Loucy (cell line): ENCODE data around the gene TMEM182.

ENCODE experiments used
- H2AFZ ChIP-seq: fragments of 200-600 bp; sonication (generic); 2 replicates; pipeline ENCODE4 v1.6.0; 2016; ENCODE audit warnings: antibody characterized with exemption, mild to moderate bottlenecking, low read length, moderate library complexity
- H3F3A ChIP-seq: fragments of 200-600 bp; 2 replicates; pipeline ENCODE4 v1.6.0; 2016; ENCODE audit warnings: antibody characterized with exemption, low read depth, mild to moderate bottlenecking
- H3K27me3 ChIP-seq: fragments of 200-600 bp; sonication (generic); 2 replicates; pipeline ENCODE4 v1.6.1; 2014; ENCODE audit warnings: low read length, mild to moderate bottlenecking; ENCODE audit not compliant: insufficient read depth, poor library complexity, severe bottlenecking
- H3K36me3 ChIP-seq: fragments of 200-600 bp; sonication (generic); 2 replicates; pipeline ENCODE4 v1.6.1; 2016; ENCODE audit warnings: low read length; ENCODE audit not compliant: insufficient read depth
- H3K4me1 ChIP-seq: fragments of 200-600 bp; sonication (generic); 2 replicates; pipeline ENCODE4 v1.5.1; 2014; ENCODE audit warnings: low read length, mild to moderate bottlenecking; ENCODE audit not compliant: insufficient read depth, poor library complexity, severe bottlenecking
- H3K4me2 ChIP-seq: fragments of 200-600 bp; sonication (generic); 2 replicates; pipeline ENCODE4 v1.6.0; 2014; ENCODE audit warnings: antibody characterized with exemption, low read length, low read depth, mild to moderate bottlenecking; ENCODE audit not compliant: poor library complexity, severe bottlenecking
- H3K4me3 ChIP-seq: fragments of 200-600 bp; sonication (generic); 2 replicates; pipeline ENCODE4 v1.5.1; 2014; ENCODE audit warnings: low read length, mild to moderate bottlenecking, mixed read lengths; ENCODE audit not compliant: poor library complexity, severe bottlenecking
- H3K79me2 ChIP-seq: fragments of 200-600 bp; sonication (generic); 2 replicates; pipeline ENCODE4 v1.6.1; 2014; ENCODE audit warnings: low read length; ENCODE audit not compliant: insufficient read depth
- H3K9ac ChIP-seq: fragments of 200-600 bp; sonication (generic); 2 replicates; pipeline ENCODE4 v1.6.0; 2014; ENCODE audit warnings: mild to moderate bottlenecking, low read depth, low read length, moderate library complexity; ENCODE audit not compliant: poor library complexity, severe bottlenecking
- H3K9me2 ChIP-seq: fragments of 200-600 bp; sonication (generic); replicated peaks from 2 replicates; pipeline ENCODE4 v1.6.1; 2016; ENCODE audit warnings: low read depth, low read length, mixed read lengths
- H3K9me3 ChIP-seq: fragments of 200-600 bp; sonication (generic); 2 replicates; pipeline ENCODE4 v1.6.1; 2014; ENCODE audit warnings: mild to moderate bottlenecking, antibody characterized with exemption, low read length, low read depth; ENCODE audit not compliant: insufficient read depth
- H4K20me1 ChIP-seq: fragments of 200-600 bp; sonication (generic); 2 replicates; pipeline ENCODE4 v1.6.0; 2014; ENCODE audit warnings: antibody characterized with exemption, low read length, mild to moderate bottlenecking; ENCODE audit not compliant: insufficient read depth, poor library complexity, severe bottlenecking
- CTCF ChIP-seq: fragments of 200-600 bp; sonication (generic); conservative IDR thresholded peaks from 2 replicates; pipeline ENCODE4 v1.5.1; 2014; ENCODE audit warnings: mild to moderate bottlenecking, antibody characterized with exemption, low read length
- EZH2phosphoT487 ChIP-seq: fragments of 200-600 bp; IDR thresholded peaks from 2 replicates; pipeline ENCODE4 v1.6.1; 2018; ENCODE audit warnings: antibody characterized with exemption, mild to moderate bottlenecking, moderate library complexity, borderline replicate concordance

TMEM182 gene

GRCh38 chr2:102755284-102755683 lies 6.5 kb upstream of the TMEM182 start:
- H3K9me3 ChIP-seq: no peaks in the 10 kb centered on the region
- no peaks in the 10 kb centered on the region for H3K27me3 ChIP-seq
- H3K4me1 ChIP-seq: no peaks in the 10 kb centered on the region
- no peaks in the 10 kb centered on the region for H3K9me2 ChIP-seq
- H3K79me2 ChIP-seq: no peaks in the 10 kb centered on the region; the same call in 1 of the 2 replicates
- H3K4me2 ChIP-seq: no peak overlapping the region
- H3K4me3 ChIP-seq: no peak overlapping the region
- H3F3A ChIP-seq: no peaks in the 10 kb centered on the region
- TF ChIP-seq CTCF: no peak
- TF ChIP-seq EZH2phosphoT487: no peak
- H3K9ac ChIP-seq: no peak overlapping the region
- no peaks in the 10 kb centered on the region for H3K36me3 ChIP-seq
- no peaks in the 10 kb centered on the region for H4K20me1 ChIP-seq
- no peak overlapping the region for H2AFZ ChIP-seq

DNA sequence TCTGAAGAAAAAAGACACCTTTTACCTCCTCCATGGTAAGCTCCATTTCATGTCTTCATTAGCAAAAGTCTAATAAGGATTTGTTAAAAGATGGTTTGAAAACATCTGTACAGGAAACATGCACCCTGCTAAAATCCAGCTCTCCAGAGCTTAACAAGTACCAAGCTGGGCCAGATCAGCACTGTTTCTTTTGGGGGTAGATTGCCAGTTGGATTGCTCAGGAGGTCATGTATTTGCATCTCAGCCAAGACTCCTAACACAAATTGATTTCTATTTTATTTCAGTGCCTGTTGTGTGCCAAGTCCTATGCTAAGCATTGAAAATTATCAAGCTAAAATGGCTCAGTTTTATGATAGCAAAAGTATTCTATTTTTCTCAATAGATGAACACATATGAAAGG lies 3.4 kb upstream of the TMEM182 start:
- Histone ChIP-seq H3K79me2 (no peaks in the 10 kb centered on the region; the same call in 1 of the 2 replicates), H3K9me2 (no peaks in the 10 kb centered on the region), H3K9me3 (no peaks in the 10 kb centered on the region), H4K20me1 (no peaks in the 10 kb centered on the region), H2AFZ (no peak overlapping the region), H3K36me3 (no peaks in the 10 kb centered on the region), H3K27me3 (no peaks in the 10 kb centered on the region), H3K4me3 (no peak overlapping the region), H3K4me2 (no peak overlapping the region), H3K9ac (no peak overlapping the region), H3F3A (no peaks in the 10 kb centered on the region), H3K4me1 (no peaks in the 10 kb centered on the region)
- TF ChIP-seq CTCF: no peak
- no peak for TF ChIP-seq EZH2phosphoT487

DNA sequence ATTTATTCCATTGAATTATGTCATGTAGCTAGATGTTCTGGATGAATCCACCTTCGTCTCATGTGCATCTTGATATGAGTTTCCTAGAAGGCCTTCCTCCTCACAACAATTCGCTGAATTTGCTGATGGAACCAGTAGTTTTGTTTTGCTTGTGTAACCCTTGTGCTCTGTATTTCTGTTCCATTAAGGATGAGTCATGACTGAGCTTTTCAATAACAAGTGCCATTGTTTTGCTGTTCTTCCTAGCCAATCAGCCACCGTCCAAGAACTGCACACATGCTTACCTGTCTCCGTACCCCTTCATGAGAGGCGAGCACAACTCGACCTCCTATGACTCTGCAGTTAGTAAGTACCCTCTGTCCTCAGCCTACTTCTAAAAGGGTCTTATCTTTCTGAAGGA lies 2.3 kb downstream of the TMEM182 start:
- Histone ChIP-seq H3K9ac (no peak overlapping the region), H3K36me3 (peaks cover 6% of the 10 kb centered on the region; the same call in 1 of the 2 replicates), H3F3A (no peaks in the 10 kb centered on the region), H3K4me2 (no peak overlapping the region), H3K9me2 (no peaks in the 10 kb centered on the region), H3K4me3 (no peak overlapping the region), H4K20me1 (no peaks in the 10 kb centered on the region), H3K9me3 (no peaks in the 10 kb centered on the region), H3K4me1 (no peaks in the 10 kb centered on the region), H2AFZ (no peak overlapping the region), H3K79me2 (no peaks in the 10 kb centered on the region), H3K27me3 (no peaks in the 10 kb centered on the region)
- TF ChIP-seq CTCF (no peak), EZH2phosphoT487 (no peak)
